Ureter (tissue), 1 donor: Measurements from ENCODE around the gene RNF2. TPM values are rescaled to one million over a fixed set of nuclear protein-coding genes. Genes with fewer than 3 reads are reported as not detected.
A peak's percentile ranks its signal among the peaks of the same experiment; 100 is the strongest.
"Not testable (repeated sequence)": the region's sequence is repeated elsewhere in the genome, so short reads cannot be mapped to it uniquely, and the experiment has no call there.

Experiments
- DNase-seq: peaks from one replicate; pipeline ENCODE4 v3.0.0-alpha.2; 2020; ENCODE audit warnings: low spot score
- total RNA-seq: library from RNA; stranded (reverse); gene quantifications from one replicate; pipeline ENCODE4 v1.2.4, GENCODE V29; 2023
- donor health status: DM: yes; HTN: yes; CAD: no.

Gene RNF2
- 34.6 TPM for total RNA-seq

GRCh38 chr1:185044981-185045813 lies at the start of gene RNF2:
RNF2 (plus strand) TSS chr1:185045558; CDS start chr1:185087554, 41,996 bp downstream.
- DNase-seq: peak; percentile 80

- DNase-seq: not testable (repeated sequence)
Observed at GRCh38 chr1:184999974-185000373, 45.4 kb upstream of the RNF2 start.

- not testable (repeated sequence) for DNase-seq
Observed at GRCh38 chr1:185001312-185001880, 44.0 kb upstream of the RNF2 start.

DNA sequence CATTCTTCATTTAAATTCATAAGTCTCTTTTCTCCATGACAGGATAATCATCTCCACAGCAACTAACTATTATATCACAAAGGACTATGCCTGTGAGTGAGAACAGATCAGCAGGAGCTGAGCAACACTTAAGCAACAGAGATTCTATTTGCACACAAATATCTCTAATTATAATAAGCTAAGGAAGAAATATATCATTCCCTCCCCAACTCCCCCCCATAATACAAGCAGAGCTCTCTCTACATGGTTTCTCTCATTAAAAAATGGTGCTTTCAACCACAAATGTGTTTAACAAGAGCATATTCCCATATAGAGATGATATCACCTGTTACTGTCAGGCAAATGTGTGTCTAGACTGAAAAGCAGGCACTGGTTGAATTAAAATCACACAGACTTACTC lies 36.5 kb upstream of the RNF2 start:
- DNase-seq: no peak

DNA sequence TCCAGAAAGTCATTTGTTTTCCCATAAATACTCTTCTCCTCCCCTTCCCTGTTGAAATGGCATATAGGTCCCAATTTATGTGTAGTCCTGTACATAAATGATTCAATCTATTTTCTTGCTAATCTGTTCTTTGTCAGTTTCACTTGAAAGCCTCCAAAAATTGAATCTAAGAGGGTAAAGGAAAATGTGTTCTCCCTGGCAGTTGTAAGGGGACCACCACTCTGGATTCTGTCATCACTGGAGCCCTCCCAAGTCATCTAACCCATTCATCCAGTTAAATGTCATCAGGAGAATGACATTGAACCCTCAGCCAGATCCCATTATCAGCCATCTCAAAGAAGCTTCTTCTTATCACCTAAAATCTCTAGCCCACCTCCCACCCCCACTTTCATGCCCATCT lies 35.0 kb upstream of the RNF2 start:
- DNase-seq: no peak

DNA sequence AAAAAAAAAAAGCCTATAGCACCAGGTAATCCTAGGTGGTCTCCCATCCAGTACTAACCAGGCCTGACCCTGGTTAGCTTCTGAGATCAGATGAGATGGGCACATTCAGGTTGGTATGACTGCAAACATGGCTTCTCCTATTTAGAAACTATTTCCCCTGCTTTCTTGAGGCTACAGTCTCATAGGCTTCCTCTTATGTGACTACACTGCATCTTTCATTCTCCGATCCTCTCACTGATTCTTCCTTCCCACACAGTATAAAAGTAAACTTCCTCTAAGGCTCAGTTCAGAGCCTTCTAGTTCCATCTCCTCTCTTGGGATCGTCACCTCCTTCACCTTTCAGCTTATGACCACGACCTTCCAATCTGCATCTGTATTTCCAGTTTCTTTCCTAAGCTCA lies 30.4 kb upstream of the RNF2 start:
- no peak for DNase-seq

- DNase-seq: no peak
Observed at GRCh38 chr1:185015631-185016030, 29.7 kb upstream of the RNF2 start.

DNA sequence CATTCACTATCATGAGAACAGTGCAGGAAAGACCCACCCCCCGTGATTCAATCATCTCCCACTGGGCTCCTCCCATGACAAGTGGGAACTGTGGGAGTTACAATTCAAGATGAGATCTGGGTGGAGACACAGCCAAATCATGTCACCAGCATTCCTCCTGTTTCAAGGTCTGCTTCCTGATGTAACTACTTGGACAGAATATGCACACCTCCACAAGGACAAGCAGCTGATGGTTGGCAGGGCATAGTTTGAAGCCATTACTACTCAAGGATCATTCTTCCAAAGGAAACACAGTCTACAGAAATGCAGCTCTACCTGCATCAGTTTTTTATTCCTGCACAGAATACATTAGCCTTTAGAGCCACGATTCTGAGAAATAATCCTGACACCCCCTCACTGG lies 28.5 kb upstream of the RNF2 start:
- no peak for DNase-seq

DNA sequence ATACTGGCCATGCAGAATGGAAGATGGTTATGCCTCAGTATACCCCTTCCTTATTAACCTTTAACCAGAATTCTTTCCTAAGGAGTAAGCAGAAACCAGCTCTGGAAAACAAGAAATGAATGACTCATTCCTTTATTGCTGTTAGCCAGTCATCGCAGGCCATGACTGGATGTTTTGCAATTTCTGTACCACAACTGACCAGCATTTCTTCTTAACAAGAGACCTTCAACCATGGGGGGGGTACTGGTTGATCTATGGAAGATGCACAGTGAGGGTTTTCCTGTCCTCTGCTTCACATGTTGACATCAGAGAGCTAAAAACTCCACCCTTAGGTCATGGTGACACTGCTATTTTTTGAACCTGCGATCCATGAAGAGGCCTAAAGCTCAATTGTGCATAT lies 28.0 kb upstream of the RNF2 start:
- DNase-seq: no peak

- DNase-seq: no peak
Observed at GRCh38 chr1:185017966-185018365, 27.4 kb upstream of the RNF2 start.

DNA sequence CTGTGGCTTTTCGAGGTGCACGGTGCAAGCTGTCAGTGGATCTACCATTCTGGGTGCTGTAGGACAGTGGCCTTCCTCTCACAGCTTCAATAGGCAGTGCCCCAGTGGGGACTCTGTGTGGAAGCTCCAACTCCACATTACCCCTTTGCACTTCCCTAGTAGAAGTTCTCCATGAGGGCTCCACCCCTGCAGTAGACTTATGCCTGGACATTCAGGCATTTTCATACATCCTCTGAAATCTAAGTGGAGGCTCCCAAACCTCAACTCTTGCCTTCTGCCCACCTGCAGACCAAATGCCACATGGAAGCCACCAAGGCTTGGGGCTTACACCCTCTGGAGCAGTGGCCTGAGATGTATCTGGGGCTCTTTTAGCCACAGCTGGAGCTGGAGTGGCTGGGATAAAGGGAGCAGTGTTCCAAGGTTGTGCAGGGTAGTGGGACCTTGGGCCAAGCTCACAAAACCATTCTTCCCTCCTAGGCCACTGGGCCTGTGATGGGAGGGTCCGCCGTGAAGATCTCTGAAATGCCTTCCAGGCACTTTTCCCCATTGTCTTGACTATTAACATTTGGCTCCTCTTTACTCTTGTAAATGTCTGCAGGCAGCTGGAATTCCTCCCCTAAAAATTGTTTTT lies 18.0 kb upstream of the RNF2 start:
- DNase-seq: no peak

- DNase-seq: no peak
Observed at GRCh38 chr1:185033686-185034085, 11.7 kb upstream of the RNF2 start.

DNA sequence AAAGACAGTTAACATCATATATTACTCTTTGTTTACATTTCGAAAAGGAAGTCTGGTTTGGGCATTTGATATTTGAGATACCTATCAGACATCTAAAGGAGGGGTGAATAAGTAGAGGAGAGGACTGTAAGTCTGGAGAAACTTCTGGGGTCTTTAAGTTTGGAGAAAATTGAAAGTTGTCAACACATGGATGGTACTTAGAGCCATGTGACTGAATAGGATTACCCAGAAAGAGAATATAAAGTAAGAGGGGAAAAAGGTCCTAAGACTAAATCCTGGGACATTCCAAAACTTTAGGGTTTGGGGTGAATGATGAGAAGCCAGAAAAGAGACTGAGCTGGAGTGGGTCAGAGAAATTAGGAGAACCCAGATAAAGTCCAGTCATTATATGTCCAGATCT lies 10.1 kb upstream of the RNF2 start:
- DNase-seq: no peak

DNA sequence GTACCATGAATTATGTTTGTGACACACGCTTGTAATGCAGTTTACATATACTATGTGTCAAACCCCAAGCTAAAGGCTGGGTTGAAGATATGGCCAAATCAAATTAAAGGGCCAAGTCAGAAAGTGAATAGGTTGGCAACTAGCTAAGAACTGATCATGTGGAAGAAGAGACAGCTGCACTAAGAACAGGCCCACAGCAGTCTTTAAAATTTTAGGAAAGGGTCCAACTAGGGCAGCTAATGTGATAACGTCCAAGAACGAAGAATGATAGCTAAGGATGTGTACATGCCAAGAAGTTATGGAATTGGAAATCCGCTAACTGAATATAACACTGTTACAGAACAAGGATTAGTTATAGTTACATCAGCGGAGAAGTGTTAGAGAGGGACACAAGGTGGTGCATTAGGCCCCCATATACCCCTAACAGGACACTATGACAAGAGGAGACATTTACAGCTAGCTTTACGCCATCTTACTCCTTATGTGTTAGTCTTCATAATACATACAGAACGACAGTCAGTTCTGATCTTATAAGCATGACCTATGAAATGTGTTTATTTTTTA lies 6.5 kb upstream of the RNF2 start:
- DNase-seq: no peak

DNA sequence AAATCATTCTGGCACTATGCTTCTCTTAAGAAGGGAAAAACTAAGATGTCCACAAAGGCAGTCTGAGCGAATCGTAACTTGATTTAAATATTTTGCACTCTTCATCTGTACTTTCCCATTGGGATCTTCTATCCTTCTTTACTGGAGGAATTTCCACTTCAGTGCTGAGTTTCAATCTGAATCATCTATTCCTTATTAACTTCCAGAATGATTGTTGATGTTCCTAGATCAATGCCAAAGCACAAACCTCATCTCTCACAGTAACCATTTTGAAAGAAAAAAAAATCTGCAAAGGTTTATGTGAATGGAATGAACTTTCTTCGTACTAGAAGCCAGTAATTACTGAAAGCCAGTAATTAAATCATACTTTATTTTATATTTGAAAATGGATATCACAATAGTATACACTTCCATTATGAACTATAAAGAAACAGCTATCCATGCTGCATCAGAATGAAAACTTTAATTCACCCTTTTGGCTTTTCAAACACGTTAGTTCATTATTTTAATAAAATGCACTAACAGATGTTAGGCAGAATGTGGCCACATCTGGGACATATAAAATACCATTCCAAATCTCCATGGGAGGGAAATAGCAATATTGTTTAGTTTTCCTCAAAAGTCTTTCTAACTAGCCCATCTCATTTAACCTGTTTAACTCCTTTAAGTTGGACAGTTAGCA lies 5.5 kb upstream of the RNF2 start:
- no peak for DNase-seq

DNA sequence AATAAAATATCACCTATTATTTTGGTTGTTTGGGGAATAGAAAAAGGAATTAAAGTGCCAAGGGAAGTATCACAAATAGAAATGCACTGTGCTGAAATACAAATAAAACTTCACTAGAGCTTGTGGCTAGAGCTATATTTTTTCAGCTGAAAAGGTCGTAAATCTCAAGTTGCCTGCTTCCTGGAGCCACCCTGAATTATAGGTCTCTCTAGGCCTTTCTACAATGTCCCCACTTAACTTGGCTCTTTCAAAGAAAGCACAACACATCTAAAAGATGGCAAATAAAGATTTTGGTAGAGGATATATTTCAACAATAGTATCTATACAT lies 5.0 kb upstream of the RNF2 start:
- DNase-seq: no peak

- DNase-seq: no peak
Observed at GRCh38 chr1:185041742-185042141, 3.6 kb upstream of the RNF2 start.

- DNase-seq: no peak
Observed at GRCh38 chr1:185042737-185043136, 2.6 kb upstream of the RNF2 start.

DNA sequence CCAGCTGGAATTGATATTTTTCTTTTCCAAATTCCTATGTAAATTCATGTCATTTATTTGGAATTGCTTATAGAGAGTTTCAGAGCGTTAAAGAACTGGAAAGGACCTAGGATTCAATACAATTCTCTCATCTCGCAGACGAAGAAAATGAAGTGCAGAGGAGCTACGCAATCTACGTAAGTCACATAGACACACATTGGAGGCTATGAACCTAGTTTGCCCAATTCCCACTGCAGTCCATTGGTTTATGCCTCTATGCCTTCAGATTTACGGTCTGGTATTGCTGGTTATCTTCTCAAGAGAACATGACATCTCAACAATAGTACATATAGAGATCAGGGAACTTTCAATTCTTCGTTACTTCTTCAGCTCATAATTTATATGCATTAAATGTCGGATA lies 971 bp upstream of the RNF2 start:
- no peak for DNase-seq

GRCh38 chr1:185045814-185046492 lies 595 bp downstream of the RNF2 start:
- no peak for DNase-seq

GRCh38 chr1:185046668-185047067 lies 1.3 kb downstream of the RNF2 start:
- DNase-seq: no peak

DNA sequence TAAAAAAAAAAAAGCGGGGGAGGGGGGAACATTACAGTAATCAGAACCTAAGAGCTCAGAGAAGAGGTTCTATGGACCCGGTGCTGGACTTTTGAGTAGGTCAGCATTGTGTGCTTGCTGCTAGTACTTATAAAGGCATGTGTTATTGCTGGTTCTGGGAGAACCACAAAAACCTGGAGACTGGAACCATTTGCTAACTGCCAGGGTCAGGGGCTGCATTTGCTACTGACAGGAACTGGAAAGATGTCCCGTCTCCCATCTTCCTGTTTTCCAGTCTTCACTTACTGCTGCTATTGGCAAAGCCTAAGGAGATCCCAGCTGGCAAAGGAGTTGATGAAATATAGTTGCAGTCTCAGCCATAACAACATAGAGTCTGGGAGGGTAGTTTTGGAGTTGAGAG lies 4.3 kb downstream of the RNF2 start:
- DNase-seq: no peak
